CD4-positive, alpha-beta T cell treated with Interferon alpha-2 for 1 hour (primary cell): ENCODE results near the gene GUCY2D.

ENCODE experiments used
- DNase-seq, 2 donors: peaks; one replicate each; pipeline ENCODE4 v3.0.0-alpha.2; 2020 to 2022

Gene GUCY2D

GRCh38 chr17:7992924-7993323, 9.5 kb upstream of the GUCY2D start:
- DNase-seq = peak; percentile 31 to 35

- no peak for DNase-seq
These were observed 8.3 kb upstream of the GUCY2D start for GRCh38 chr17:7993972-7994589.

GRCh38 chr17:7995724-7996123, 6.7 kb upstream of the GUCY2D start:
- no peak for DNase-seq

GRCh38 chr17:7997186-7997585, 5.2 kb upstream of the GUCY2D start:
- peak in 1 of 2 donors; percentile 39 for DNase-seq

- DNase-seq = no peak
These were observed 542 bp downstream of the GUCY2D start for GRCh38 chr17:8002721-8003593.

- DNase-seq = no peak
These were observed 1.3 kb downstream of the GUCY2D start for GRCh38 chr17:8003594-8004181.

- DNase-seq = no peak
These were observed 2.5 kb downstream of the GUCY2D start for GRCh38 chr17:8004899-8005298.

GRCh38 chr17:8005357-8005756, 2.9 kb downstream of the GUCY2D start:
- DNase-seq = no peak

GRCh38 chr17:8005967-8006730, 3.7 kb downstream of the GUCY2D start:
- no peak for DNase-seq

- DNase-seq = no peak
These were observed 4.6 kb downstream of the GUCY2D start for GRCh38 chr17:8006836-8007680.

GRCh38 chr17:8007836-8008235, 5.4 kb downstream of the GUCY2D start:
- no peak for DNase-seq

- no peak for DNase-seq
These were observed 9.7 kb downstream of the GUCY2D start for GRCh38 chr17:8012045-8012580.

GRCh38 chr17:8012996-8013640, 10.7 kb downstream of the GUCY2D start:
- DNase-seq = no peak

GRCh38 chr17:8013731-8014557, 11.5 kb downstream of the GUCY2D start:
- no peak for DNase-seq

GRCh38 chr17:8014558-8014850, 12.1 kb downstream of the GUCY2D start:
- no peak for DNase-seq

GRCh38 chr17:8015236-8015956, 13.0 kb downstream of the GUCY2D start:
- no peak for DNase-seq

- DNase-seq = peak in 1 of 2 donors; percentile 18
These were observed 13.7 kb downstream of the GUCY2D start for GRCh38 chr17:8015957-8016631.

GRCh38 chr17:8016632-8017424, 14.4 kb downstream of the GUCY2D start:
- peak; percentile 44 to 61 for DNase-seq

- no peak for DNase-seq
These were observed 16.0 kb downstream of the GUCY2D start for GRCh38 chr17:8018436-8018835.
